Activated gamma-delta T cell (primary cell): ENCODE results near the gene TSEN2.
"Not testable (repeated sequence)": the region's sequence is repeated elsewhere in the genome, so short reads cannot be mapped to it uniquely, and the experiment has no call there.

ENCODE experiments used
- DNase-seq: peaks from one replicate; lab custom pipeline; 2025; lab: John Stamatoyannopoulos, UW

Gene TSEN2

DNA sequence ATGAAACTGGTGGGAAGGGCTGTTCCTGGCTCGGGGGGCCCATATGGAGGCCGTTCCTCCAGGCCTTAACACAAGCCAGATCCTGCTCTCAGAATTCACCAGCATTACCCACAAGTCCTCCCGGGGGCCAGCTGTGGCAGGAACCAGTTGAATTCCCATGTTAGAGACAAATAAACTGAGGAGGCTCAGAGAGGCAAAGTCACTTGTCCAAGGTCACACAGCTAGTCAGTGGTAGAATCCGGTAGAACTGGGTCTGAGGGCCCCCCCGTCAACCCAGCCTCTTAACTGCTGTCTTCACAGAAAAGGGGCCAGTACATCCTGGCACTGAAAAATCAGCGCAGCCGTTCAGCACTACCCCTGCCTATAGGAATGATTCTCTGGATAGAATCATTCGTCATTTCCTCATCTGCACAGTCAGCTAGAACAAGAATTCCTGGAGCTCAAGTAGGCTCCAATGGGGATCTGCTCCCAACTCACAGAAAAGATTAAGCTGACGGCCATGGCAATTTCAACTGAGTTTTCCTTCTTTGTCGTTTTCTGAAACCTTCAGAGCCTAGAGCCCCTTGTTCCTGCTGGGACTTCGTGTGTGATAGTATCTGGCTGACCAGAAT is 12.2 kb upstream of the TSEN2 start:
- no peak for DNase-seq

DNA sequence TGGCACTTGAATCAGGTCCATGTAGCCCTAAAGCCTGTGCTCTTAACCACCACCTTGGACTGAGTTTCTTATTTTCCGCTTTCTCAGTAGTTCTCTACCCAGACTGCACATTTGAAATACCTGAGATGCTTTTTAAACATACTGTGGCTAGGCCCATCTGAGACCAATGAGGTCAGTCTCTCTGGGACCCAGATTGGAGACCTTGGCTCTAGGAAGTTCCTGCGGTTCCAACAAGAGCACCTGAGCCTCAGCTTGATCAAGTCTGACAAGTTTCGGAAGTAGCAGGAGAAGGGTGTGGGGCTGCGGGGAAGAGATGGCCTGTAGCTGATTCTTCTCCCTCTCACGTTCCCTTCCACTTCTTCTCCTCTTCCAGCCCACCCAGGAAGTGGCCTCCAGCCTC is 11.5 kb upstream of the TSEN2 start:
- no peak for DNase-seq

DNA sequence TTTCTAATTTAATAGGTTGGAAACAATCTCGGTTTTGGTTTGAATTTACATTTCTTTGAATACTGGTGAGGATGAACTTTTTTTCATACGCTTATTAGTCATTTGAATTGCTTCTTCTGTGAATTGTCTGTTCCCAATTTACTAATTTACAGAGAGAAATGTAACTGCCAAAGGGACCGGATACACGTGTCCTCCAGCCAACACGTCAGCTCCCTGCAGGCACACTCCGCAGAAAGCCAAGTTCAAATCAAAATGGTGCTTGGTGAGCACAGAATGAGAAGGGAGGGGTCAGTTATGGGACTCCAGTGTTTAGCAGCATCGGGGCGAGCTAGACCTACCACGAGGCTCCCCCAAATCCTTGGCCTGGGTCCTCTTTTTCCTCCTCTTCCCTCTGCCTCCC is 10.8 kb upstream of the TSEN2 start:
- no peak for DNase-seq

DNA sequence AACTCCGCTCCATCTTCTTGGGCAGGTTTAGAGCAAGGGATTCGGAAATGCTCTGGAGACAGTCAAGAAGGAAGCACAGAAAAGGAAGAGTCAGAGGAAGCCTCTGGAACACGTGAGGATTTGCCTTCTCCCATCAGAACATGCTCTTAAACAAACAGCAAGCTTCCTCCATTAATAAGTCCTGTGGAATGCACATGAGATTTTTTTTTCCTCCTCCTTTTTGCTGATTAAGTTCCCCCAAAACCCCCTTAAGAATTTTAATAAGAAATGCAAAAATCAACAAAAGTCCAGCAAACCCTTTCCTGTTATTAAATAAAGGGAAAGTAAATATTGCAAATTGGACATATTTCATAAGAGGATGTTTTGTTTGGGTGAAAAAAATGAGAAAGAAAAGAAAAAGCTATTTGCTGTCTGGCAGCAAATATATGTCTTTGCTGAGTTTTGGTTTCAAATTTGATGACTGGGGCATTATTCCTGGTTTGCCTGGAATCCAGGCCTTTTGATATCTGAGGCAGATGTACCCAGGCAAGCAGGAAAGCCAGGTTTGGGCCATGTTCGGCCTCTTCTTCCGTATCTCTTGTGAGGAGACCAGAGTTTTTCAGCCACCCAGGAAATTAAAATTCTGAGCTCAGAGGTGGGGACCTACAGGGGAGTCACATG is 7.9 kb upstream of the TSEN2 start:
- no peak for DNase-seq

DNA sequence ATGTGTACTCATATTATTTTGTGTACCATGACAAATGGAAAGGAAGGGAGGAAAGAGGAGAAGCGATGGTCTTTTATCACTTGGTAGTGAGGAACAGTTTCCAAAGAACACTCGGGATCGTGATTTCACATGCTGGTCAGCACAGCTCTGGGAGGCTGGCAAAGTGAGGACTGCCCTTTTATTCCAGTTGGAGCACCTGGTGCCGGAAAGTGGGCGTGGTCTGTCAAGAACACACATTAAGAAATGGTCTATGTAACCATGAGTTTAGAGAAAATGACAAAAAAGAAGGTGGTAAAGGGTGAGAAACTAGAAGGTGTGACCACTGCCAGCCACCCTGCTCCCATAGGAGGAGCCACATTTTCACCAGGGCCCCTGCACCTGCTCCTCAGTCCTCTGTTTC is 7.0 kb upstream of the TSEN2 start:
- no peak for DNase-seq

DNA sequence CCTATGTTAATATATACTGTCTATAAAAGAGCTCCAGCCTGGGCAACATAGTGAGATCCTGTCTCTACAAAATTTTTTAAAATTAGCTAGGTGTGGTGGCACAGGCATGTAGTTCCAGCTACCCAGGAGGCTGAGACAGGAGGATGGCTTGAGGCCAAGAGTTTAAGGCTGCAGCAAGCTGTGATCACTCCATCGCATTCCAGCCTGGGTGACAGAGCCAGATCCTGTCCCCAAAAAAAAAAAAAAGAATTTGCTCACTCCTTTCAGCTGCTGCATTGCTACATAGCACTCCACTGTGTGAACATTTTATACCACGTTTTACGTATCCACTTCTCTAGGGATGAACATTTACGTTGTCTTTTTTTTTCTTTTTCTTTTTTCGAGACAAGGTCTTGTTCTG is 6.0 kb upstream of the TSEN2 start:
- DNase-seq = no peak

DNA sequence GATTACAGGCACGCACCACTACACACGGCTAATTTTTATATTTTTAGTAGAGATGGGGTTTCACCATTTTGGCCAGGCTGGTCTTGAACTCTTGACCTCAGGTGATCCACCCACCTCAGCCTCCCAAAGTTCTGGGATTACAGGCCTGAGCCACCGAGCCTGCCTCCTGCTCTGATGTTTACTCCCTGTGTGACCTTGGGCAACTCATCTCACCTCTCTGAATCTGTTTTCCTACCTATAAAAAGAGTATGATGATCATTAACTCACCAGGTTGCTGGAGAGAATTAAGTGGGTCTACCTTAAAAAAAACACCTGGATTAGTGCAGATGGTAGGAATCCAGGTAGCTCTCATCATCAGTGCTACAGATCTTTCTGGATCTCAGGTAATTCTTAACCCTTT is 5.1 kb upstream of the TSEN2 start:
- not testable (repeated sequence) for DNase-seq

DNA sequence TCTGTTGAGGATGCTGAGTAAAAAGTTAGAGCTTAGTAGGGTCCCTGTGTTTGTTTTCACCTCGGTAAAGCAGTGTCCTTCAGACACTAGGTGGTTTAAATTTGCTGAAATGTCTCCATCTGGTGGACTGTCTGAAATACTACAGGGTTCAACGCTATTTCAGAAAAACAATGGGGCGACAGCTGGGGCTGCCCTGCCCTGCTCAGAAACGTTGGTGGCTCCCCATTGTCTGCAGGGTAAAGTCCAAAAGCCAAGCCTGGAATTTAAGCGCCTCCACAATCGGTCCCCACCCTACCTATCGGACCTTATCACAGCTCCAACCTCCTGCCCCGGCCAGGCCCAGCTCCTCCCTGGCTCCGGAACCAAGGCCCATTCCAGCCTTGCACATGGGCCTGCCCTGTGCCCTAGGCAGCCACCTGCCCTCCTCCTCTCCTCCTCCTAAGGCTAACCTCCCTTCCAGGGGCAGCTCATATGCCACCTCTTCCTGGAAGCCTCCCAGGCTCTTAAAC is 4.3 kb upstream of the TSEN2 start:
- no peak for DNase-seq

DNA sequence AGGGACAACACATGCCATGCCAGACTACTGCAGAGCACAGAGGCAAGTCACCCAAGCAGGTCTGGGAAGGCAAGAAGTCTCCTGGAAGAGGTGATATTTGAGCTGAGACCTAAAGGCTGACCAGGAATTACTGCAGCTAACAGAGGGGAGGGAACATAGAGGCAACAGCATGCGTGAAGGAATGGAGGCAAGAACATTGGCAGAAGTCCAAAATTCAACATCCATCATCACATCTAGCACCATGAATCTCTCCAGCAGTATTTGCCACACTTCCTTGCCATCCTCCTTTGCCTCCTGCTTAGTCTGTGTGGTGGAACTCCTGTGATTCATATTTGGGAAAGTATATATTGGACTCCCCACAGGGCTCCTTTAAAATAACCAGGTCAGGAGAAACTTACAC is 870 bp upstream of the TSEN2 start:
- no peak for DNase-seq

DNA sequence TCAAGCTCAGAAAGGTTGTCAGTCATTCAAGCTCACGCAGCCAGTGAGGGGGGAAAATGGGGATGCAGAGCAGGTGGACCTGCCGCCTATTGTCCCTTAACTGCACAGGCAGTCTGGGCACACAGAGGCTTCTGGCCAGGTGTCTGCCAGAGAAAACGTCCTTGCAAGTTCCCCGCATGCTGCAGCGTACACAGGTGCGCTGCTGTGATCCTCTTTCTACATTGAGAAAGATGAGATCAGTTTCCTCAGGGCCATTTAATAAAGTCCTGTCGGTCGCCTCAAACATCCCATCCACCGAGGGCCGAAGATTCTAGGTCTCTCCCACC is 445 bp upstream of the TSEN2 start:
- DNase-seq = no peak

DNA sequence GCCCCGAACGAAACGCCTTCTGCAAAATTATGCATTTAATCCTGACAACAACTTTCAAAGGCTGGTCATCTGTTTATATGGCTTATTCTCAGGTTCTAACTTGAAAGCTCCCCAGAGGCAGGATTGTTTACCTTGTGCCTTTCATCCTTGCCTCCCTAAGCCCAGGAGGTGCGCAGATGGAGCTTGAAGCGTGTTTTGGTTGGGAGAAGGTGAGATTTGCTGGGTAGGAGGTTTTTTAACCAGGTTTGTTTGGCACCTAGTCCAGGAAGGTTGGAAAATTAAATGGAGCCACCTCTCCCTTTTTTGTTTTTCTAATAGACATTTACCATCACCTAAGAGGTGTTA is 675 bp downstream of the TSEN2 start:
- no peak for DNase-seq

DNA sequence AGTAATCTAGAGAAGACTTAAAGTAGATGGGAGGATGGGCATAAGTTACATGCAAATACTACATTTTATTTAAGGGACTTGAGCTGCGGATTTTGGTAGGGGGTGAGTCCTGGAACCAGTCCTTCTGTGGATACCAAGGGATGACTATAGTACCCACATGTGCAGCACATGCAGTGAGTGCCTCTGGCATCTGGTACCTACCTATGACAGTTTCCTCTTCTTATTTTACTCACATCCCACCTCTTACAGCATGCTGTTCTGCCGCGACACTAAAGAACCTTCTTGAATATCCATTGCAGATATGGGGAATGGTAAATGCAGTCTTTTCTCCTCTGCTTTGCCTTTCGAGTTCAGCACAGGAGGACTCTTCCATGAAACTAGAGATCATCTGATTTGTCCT is 1.7 kb downstream of the TSEN2 start:
- no peak for DNase-seq

DNA sequence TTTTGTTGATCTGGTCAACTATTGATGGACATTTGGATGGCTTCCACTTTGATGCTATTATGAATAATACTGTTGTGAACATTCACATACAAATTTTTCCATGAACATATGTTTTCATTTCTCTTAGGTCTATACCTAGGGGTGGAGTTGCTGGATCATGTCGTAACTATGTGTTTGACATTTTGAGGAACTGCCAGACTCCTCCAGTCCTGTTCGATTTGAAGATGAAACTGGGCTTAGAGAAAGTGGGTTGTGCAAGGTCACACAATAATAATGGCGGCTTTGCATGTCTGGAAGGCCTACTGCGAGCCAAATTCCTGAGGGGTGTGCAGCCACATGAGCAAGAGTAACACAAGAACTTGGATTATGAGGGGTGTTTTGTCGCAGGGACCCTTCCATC is 2.6 kb downstream of the TSEN2 start:
- no peak for DNase-seq

DNA sequence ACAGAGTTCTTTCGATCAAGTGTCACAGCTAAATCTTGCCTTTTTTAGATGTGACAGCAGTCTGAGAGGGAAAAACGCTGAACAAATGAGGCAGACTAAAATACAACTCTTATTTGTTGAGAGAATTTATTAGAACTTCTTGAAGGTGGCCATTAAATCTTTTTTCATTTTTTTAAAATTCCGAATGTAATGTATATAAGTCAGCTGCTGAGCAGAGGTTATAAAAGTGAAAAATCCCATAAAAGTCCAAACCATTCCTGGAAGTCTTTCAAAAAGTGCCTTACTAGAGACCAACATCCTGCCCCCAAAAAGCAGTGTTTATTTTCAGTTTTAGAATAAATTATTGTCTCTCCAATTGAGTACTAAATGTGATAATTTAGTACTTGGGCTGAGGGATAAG is 3.1 kb downstream of the TSEN2 start:
- DNase-seq = no peak

DNA sequence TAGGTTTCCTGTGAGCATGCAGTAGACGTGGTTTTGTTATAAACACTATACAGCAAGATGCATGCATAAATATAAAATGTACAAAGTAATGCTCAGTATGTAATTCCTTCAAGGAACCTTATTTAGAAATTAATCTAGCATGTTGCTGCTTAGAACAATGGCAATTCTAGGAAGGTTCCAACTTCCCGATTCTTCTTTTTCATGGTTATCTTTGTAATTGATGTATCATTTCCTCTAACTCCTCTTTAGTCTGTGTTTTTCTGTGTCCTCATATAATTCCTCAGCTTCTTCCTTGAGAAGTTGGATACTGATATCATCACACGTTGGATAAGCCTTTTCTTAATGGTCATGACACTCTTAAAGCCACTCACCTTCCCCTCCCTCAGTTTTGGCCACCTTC is 3.5 kb downstream of the TSEN2 start:
- no peak for DNase-seq

DNA sequence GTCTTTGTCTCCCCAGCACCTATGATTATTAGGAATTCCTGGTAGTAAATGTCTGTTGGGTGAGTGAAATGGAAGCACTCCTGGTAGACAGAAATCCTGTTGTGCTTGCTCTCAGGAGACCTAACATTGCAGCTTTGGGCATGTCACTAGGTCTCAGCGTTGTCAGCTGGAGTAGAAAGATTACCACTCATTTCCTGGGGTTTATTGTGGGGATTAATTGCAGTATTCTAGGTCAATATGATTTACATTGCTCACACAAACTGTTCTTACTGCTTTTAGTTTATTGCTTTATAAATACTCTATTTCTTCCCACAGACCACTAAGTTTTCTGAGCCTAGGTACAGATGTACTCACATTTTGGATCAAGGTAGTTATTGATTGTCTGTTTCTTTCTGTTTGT is 5.1 kb downstream of the TSEN2 start:
- no peak for DNase-seq

DNA sequence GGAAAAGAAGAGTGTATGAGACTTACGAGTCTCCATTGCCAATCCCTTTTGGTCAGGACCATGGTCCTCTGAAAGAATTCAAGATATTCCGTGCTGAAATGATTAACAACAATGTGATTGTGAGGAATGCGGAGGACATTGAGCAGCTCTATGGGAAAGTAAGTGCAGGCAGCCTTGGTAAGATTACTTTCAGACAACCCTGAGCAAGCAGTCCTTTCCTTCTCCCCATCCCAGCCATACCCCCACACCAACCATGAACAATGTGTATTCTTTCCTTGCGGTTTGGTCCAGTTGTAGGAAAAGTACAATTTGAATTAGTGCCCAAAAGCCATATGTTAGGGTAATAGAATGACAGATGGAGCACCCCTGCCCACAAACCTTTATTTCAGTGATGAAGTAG is 5.6 kb downstream of the TSEN2 start:
- no peak for DNase-seq

DNA sequence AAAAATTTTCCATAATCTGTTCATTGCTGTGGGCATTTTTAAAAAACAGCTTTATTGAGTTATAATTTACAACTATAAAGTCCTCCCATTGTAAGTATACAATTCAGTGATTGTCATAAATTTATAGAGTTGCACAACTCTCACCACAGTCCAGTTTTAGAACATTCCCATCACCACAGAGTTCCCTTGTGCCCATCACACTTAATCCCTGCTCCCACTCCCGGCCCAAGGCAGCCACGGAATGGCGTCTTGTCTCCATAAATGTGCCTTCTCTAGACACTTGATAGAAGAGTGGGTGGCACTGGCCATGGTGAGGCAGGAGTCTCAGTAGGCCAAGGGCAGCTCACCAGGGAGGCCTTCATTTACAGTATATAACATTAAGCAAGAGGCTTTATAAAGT is 6.3 kb downstream of the TSEN2 start:
- DNase-seq = no peak

DNA sequence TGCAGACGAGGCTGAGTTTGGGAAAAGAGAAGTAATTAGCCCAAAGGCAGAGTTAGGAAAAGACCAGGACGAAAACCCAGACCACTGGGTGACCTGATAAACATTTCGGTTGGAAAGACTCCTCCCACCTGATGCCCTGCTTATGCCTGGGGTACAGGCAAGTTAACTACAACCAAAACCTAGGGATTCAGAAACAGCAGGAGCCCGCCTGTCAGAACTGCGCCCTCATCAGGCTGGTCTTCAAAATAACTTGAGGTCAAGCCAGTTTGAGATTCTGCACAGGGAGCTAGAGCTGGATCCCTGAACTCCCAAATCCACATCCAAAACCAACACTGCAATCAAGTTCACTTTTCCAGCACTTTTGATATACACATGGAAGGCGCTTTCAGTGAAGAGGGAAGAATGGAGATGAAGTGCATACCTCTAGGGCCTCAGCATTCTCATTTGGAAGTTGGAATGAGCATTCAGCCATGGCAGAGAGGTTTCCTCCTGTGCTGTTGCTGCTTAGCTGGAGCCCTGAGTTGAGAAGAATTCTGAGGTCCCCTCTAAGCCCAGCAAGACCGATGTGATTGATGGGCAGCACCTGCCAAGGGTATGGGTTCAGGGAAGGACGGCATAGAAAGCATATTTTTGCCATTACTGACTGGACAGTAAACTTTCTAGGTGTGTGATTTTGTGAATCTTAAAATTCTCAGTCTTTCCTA is 11.6 kb downstream of the TSEN2 start:
- DNase-seq = no peak

DNA sequence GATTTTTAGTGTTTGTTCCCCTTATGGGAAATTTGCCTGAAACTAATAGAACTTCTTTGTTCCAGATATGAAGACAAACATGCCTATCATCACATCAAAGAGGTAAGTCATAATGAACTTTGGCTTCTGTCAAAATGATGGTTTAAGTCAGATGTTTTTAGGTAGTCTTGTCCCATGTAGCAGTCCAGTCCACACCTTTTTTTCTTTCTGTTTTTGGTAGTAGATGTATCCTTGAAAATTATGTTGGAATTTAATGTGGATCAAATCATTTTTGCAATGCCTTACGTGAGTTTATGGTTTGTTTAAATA is 12.1 kb downstream of the TSEN2 start:
- no peak for DNase-seq

DNA sequence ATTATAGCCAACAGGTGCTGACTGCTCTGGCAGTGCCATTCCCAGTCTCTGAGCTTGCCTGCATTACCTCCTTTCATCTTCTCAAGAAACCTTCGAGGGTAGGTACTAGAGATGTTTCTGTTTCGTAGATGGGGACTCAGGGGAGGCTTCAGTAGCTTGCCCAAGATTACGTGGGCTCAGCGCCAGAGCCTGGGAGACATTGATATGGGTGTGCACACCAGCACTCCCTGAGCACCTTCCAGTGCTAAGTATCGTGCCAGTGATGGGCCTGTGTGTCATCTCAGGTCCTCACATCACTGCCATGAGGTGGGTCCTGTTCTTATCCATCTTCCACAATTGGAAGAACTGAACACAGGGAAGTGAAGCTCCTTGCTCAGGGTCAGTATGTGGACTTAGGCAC is 15.2 kb downstream of the TSEN2 start:
- no peak for DNase-seq

DNA sequence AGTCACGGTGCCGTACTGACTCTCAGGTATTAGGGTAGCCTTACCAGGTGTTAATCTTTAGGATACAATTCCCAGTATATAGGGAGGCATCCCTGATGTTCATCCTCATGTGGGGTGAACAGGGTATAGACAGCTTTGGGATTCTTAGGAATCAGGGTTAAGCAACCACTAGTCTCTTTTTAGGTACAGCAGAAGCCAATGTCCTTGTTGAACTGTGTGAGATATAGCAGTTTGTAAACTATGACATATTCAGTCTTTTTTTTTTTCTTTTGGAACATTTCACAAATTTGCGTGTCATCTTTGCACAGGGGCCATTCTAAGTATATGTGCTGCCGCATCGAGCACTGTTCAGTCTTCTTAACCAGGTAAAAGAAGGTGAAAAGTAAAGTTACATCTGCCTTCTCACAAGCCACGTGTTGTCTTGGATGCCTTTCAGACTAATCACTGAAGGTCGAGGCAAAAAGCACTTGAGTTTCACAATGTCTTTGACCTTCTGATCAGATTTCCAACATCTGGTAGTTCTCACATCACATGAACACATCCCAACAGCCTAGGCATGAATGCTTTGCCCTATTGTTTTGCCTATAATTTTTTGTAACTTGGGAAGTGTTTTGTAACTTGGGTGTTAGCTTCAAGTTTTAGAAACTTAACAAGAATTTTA is 17.2 kb downstream of the TSEN2 start:
- no peak for DNase-seq
